Measurements from ENCODE around the gene KRTAP29-1.
"Not testable (repeated sequence)": the region's sequence is repeated elsewhere in the genome, so short reads cannot be mapped to it uniquely, and the experiment has no call there.

KRTAP29-1 gene

DNA sequence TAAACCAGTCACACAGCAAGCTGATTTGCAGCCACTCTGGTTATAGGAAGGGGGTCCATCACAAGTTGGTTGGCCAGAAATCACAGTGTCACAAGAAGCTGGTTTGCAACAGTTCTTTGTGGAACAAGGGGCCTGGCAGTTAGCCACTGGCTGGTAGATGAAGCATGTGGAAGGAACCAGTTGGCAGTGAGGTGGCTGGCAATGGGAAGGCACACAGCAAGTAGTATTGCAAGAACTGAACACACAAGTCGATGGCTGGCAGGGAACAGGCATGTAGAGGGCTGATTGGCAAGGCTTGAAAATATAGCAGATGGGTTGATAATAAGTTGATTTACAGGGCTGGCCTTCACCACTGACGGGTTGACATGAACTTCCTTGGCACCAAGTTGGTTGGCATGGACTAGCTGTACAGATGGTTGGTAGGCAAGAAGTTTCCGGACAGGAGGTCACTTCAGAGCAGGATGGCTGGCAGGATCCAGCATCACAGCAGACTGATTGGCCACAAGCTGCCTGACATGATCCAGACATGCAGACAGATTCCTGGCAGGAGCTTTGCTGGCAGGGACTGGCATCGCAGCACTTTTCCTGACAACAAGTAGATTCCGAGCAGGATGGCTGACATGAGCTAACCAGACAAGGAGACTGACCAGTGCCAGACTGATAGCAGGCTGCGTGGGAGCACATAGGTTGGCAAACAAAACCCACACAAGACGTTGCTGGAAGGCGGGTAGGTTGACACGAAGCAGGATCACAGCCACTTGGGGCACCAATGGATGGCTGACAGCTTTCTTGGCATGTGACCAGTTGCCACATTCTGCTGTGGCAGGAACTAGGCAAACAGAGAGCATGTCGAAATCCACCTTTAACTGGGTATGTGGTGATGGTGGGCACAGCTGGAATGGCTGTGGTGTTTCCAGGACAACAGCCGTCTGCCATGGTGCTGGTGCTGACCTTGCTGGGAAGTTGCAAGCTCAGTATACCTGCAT lies at the start of gene KRTAP29-1:
Gene KRTAP29-1, minus strand, starts transcription at position 936 of the 986 bp plus-strand sequence. Its CDS starts 0 bp downstream, at position 936.
- no peak for DNase-seq (ENCODE audit: low spot score)

GRCh38 chr17:41351177-41351576 lies 48.5 kb upstream of the KRTAP29-1 start:
- no peak for DNase-seq (ENCODE audit: low spot score)

GRCh38 chr17:41350381-41350878 lies 47.8 kb upstream of the KRTAP29-1 start, which contains the start of gene KRT33A:
Gene KRT33A, minus strand, starts transcription at chr17:41350828. Its CDS starts 61 bp downstream, at chr17:41350767.
- not testable (repeated sequence) for DNase-seq (ENCODE audit: low spot score)

DNA sequence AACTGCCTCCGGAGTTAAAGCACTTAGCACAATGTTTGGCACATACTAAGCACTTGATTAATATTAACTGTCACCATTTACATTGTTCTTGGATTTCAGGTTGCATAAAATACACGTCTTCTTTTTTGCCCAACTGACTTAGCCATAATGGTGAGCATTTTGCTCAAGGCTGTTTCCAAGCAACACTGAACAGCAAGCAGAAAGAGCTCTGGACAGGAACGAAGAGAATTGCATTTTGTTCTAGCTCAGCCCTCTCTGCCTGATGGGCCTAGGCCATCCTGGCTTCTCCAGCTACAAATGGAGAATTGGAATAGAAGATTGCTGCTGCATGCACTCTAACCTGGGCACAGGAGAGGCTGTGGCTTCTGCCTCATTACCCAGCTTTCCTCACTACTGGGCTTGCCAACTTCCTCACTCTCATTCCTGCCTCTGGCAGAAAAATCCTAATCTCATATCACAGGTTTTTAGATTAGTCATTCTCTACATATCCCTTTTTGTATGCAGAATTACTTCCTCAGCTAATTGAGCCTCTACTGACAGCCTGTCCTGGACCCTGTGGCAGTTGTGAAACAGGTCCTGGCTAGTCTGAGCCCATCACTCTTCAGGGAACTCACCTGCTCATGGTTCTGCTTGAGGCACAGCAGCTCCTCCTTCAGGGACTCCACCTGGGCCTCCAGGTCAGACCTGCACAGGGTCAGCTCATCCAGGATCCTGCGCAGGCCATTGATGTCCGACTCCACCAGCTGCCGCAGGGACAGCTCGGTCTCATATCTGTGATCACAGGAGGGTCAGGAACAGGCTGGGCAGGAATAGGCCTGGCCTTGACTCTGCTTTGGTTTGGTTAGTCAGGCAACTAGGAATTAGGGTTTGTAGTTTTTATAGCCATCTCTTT lies 45.5 kb upstream of the KRTAP29-1 start:
- DNase-seq (ENCODE audit: low spot score), result no peak

- DNase-seq (ENCODE audit: low spot score), result not testable (repeated sequence)
Measured at GRCh38 chr17:41346421-41346820, 43.8 kb upstream of the KRTAP29-1 start.

- DNase-seq (ENCODE audit: low spot score), result no peak
Measured at GRCh38 chr17:41345992-41346391, 43.3 kb upstream of the KRTAP29-1 start.

DNA sequence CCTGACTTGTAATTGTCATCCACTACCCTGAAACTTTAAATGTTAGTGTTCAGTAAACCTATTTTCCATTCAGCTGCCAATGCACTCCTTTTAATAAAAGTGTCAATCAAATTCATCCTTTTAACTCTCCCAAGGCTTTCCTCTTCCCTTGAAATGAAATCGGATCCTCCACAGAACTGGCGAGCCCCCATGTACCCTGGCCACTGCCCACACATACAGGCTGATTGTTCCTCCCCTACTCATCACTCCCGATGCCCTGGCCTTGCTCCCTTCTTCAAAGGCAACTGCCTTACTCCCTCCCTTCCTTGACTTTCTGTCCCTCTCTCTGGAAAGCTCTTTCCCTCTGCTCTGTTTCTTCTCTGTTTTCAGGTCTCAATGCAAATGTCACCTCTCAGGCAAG lies 40.4 kb upstream of the KRTAP29-1 start:
- DNase-seq (ENCODE audit: low spot score), result no peak

- no peak for DNase-seq (ENCODE audit: low spot score)
Measured at GRCh38 chr17:41340934-41341861, 38.5 kb upstream of the KRTAP29-1 start.

DNA sequence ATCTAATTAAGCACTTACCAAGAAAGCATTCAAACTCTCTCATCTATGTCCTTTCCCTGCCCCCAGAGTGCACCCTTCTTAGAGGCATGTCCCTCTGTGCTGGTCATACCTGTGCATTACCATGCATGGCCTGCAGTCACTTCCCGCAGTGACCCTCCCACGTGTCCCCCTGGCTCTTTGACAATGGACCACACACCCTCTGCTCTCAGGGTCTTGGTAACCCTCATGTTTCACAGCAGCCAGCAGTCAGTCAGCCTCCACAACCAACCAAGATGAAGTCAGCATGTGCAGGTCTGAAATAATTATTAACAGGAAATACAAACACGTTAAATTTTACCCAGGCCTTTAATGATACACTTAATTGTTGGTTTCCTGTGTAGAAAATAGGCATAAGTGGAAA lies 37.8 kb upstream of the KRTAP29-1 start:
- no peak for DNase-seq (ENCODE audit: low spot score)

DNA sequence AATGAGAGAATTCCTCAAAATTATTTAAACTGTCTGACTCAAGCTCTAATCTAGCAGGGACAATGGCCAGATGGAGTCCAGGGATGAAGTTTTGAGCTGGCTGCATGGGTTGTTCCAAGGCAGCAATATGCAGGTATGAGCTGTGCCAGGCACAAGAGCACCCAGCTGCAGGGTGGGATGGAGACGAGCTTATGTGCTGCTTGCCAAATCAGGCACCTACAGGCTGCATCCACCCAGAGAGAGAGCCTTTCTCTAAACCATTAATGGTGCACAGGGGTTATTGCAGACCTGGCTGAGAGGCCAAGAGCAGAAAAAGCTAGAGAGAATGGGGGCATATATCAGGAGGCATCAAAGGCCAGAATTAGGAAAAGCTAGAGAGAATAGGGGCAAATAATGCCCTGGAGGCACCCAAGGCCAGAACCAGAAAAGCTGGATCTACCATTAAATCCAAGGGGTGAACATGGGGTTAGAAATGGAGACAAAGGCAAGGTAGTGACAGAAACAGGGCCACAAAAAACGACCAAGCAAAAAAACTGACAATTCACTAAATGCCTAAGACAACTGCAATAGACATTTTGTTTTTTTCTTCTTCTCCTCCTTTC lies 37.0 kb upstream of the KRTAP29-1 start:
- no peak for DNase-seq (ENCODE audit: low spot score)

DNA sequence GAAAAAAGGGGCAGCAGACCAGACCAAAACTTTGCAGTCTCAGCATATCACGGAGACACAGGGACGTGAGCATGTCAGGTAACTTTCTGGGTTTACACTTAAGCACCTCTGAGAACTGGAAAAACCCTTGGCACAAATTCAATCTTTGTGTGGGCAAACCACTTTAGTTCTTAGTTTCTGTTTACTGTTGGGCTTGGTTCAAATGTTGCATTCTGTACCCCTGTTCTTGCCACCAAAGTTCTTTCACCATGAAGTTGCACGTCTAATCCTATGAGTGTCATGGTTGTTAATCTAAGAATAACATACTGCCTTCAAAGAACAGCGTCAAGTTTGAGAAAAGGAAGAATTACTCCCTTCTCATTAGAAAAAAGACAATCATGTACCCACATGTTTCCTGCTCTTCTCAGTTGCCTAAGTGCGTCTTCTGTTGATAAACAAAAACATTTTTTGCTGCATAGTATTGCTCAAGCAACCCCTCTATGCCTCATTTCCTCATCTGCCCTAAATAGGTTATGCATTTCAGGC lies 36.4 kb upstream of the KRTAP29-1 start:
- DNase-seq (ENCODE audit: low spot score), result no peak

- DNase-seq (ENCODE audit: low spot score), result no peak
Measured at GRCh38 chr17:41335747-41336146, 33.1 kb upstream of the KRTAP29-1 start.

- no peak for DNase-seq (ENCODE audit: low spot score)
Measured at GRCh38 chr17:41334385-41335305, 32.0 kb upstream of the KRTAP29-1 start.

GRCh38 chr17:41333836-41334235 lies 31.2 kb upstream of the KRTAP29-1 start:
- no peak for DNase-seq (ENCODE audit: low spot score)

GRCh38 chr17:41333098-41333497 lies 30.4 kb upstream of the KRTAP29-1 start:
- DNase-seq (ENCODE audit: low spot score), result no peak

GRCh38 chr17:41332239-41332638 lies 29.6 kb upstream of the KRTAP29-1 start:
- DNase-seq (ENCODE audit: low spot score), result no peak

DNA sequence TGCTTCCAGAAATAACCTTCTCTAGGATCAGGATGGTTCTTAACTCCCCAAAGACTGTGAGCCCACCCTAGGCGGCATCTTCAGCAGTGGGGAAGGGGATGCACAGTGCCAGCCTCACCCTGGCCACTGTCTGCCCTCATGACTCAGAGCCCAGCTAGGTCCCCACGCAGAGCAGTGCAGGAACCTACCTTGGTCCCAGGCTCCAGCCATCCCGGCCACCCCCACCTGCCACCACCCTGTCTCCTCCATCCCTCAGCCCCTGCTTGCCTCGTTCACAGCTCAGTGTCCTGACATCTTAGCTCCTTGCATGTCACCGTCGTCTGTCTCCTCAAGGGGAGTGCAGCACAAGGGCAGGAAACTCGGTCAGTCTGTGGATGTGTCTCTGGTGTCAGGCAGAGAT lies 29.0 kb upstream of the KRTAP29-1 start:
- no peak for DNase-seq (ENCODE audit: low spot score)

GRCh38 chr17:41329279-41329948 lies 26.8 kb upstream of the KRTAP29-1 start:
- peak; percentile 73 for DNase-seq (ENCODE audit: low spot score)

GRCh38 chr17:41328207-41328606 lies 25.6 kb upstream of the KRTAP29-1 start:
- no peak for DNase-seq (ENCODE audit: low spot score)
